GM21423 (cell line): ENCODE results near the gene POLR1A.

ENCODE experiments used
- ATAC-seq: cut with Tn5 transposase; IDR thresholded peaks from one replicate; pipeline ENCODE4 v1.9.1; 2021; ENCODE audit warnings: mild to moderate bottlenecking, moderate library complexity; ENCODE audit not compliant: unreplicated experiment

The POLR1A gene

GRCh38 chr2:86025976-86026743 is 79.5 kb downstream of the POLR1A start:
- ATAC-seq: no peak

- no peak for ATAC-seq
These were observed 80.4 kb downstream of the POLR1A start for GRCh38 chr2:86025229-86025820.

DNA sequence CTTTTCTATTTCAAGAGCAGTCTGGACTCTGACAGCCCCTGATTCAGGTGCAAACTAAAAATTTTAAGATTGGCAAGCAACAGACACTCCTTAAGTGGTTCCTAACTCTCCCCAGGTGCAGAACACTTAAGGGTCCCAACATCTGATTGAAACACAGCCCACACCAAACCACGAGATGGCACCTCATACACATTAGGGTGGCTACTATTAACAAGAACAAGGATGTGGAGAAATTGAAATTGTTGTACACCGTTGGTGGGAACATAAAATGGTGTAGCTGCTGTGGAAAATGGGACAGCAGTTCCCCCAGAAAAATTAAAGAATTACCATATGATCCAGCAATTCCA is 82.3 kb downstream of the POLR1A start:
- no peak for ATAC-seq

- no peak for ATAC-seq
These were observed 82.9 kb downstream of the POLR1A start for GRCh38 chr2:86022661-86023365.

GRCh38 chr2:86021396-86022378 is 84.0 kb downstream of the POLR1A start:
- no peak for ATAC-seq

DNA sequence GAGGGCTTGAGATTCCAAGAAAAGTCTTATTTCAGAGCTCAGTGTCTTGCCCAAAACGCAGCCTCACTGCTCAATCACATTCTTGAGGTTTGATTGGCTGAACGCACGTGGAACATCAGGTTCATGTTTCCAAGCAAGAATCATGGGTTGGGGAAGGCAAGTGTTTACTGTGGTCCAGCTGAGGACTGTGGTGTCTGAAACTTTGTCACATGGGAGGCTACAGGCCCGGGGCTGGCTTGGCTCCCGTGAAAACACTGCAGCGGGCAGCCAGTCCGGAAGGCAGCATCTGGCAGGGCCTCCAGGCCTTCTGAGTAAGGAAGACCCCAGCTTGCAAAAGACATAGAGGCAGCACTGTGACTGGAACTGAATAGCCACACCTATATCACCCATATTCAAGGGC is 84.7 kb downstream of the POLR1A start:
- ATAC-seq: no peak

DNA sequence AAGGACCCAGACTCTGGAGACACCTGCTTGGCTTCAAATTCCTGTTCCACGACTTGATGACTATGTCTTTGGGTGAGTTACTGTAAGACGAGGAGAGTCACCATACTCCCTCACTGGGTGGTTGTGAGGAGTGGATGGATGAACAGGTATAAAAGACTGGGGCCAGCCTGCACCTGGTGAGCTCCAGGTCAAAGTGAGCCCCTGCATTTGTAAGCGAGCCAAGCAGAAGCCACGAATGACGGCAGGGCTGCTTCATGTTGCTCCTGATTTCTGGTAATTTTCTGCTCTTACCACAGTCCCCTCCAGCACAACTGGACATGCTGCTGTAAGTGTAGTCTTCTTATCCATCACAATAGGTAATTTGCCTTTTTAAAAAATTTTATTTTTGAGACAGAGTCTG is 86.6 kb downstream of the POLR1A start:
- no peak for ATAC-seq

DNA sequence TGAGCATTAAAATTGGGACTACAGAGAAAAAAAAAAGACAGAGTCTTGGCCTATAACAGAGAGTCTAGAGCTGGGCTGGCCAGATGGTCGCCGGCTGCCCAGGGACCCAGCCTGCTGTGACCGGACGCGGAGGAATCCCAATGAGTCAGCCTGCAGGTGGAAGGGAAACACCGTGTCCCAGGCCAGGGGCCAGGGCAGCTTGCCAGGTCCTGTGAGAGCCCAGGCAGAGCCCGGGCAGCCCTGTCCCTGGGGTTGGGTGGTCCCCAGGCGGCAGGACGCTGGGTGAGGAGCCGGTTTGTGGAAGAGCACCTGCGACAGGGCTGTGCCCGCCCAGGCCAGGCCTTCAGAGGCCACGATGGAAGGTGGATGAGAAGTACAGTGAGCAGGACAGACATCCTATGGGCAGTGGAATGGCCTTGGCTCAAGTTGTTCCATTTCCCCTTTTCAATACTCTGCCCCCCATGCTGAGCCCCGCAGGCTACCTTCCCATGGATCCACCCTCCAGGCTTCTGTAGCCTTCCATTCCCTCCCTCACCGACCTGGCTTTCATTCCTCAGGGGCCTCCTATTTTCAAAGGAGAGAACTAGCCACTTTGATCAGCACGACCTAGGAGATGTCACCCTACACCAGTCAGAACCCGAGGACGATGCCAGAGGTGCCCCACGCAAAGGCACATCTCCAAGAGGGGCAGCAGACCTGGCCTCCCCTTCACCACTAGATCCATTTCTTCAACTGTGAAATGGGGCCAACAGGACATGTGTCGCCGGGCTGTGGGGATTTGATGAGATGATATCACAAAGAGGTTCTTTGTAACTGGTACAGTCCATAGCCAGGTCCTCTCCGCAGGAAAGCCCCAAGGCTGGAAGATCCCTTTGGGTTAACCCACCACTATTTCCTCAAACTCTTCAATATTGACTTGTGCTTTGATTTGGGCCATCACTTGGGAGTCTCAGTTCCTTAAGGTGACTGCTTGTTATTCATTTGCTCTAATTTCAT is 87.5 kb downstream of the POLR1A start:
- ATAC-seq: no peak

DNA sequence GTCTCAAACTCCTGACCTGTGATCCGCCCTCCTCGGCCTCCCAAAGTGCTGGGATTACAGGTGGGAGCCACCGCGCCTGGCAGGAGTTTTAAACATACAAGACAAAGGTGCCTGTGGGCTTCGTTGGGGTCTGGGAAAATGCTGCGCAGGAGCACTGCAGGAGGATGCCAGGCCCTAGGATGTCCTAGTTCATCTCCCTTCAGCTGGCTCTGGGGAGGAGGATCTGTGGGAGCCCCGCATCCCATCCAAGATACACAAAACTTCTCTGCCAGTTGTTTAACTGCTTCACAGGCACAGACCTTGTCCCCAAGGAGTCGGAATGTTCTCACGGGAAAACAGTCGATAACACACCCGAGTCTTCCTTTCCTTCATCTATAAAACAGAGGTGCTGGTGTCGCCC is 89.1 kb downstream of the POLR1A start:
- ATAC-seq: no peak

- no peak for ATAC-seq
These were observed 90.0 kb downstream of the POLR1A start for GRCh38 chr2:86015699-86016098.

DNA sequence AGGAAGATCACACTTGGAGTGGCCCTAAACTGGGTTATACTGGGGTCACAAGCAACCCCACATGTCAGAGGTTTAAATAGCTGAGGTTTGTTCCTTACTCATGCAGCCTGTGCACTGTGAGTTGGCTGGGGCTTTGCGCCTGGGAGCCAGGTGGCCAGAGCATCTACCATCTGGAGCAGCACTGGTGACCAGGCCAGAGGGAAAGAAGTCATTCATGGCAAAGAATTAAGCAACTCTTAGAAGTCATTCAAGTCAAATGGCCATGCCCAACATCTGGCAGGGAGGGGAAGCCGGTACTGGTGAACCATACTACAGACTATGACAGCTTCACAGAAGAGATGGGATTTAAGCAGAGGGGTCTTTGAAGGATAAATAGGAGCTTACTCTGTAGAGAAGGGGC is 90.7 kb downstream of the POLR1A start:
- ATAC-seq: no peak

DNA sequence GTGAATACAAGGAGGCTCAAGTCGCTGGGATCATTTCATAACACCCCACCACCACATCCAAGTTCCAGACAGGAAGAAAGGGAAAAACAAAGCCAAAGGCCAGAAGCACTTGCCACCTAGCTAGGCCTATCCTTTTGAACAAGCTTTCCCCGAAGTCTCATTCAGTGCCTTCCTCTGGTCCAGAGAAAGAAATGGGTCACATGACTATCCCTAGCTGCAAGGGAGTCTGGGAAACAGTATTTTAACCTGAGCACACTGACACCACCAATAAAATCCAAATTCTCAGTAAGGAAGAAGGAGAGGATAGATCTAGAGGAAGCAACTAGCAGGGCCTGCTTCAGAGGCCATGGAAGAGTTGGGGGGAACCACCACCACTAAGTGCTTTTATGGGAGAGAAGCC is 91.2 kb downstream of the POLR1A start:
- ATAC-seq: no peak

DNA sequence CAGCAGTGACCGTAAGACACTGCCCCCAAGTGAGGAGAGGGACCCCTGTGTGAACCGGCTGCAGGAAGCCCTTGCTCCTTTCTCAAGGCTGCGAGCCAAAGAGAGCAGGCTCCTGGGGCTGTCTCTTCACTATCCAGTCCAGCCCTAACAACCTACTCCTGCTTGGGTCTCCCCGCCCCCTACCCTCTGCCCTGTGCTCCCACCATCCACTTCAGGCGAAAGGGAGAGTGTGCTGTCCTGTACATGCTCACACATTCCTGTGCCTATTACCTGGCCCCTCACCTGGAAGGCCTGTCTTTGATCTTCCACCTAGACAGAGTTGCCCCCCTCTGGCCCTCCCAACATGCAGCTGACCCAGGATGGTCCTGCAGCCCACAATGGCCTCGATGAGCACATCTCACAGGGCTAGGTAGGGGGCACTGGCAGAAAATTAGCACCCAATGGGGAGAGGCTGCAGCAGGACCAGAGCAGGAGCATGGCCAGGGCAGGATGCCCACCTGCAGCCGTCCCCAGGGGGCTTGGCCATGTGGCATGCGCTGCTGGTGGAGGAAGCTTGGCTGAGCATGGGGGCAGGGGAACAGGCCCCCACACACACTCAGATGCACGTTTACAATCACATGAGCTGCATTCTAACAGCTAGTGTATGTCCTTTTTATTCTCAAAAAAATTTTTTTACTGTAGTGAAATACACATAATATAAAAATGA is 93.5 kb downstream of the POLR1A start:
- no peak for ATAC-seq

DNA sequence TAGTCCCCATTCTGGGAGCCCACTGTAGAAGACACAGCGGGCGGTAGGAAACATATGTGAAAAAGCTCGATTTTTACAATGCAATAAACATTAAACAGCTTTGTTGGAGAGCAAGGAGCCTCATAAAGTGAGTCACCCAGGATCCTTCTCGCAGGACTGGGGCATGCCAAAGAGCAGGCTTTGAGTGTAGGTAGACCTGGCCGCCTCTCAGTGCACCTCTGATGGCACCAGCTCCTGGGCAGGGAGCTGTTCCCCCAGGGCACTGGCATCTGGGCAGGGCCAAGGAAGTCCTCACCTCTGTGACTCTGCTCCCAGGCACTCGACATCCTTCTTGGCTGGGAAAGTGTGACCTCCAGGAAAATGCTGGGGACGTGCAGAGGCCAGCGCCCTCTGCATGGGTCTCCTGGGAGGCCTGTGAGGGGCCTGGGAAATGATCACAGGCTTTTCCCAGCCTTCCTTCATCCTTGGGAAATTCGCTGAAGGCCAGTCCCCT is 94.2 kb downstream of the POLR1A start:
- ATAC-seq: no peak

GRCh38 chr2:86010083-86010482 is 95.6 kb downstream of the POLR1A start:
- ATAC-seq: no peak

GRCh38 chr2:86006524-86006923 is 99.2 kb downstream of the POLR1A start:
- no peak for ATAC-seq

DNA sequence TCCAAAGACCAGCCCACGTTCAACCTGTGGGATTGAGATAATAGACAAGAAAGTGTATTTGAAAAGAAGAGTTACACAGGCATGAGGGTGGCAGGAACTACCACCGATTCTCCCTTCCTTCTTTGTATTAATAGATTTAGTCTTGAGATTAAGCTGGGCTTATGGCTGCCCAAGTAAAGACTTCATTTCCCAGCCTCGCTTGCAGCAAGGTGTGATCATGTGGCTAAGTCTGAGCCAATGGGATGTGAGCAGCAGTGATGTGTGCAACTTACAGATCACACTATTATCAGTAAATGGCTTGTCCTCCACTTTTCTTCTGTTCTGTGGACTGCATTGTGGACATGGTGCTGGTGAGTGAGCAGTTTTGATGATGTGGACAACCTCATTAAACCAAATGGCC is 101.7 kb downstream of the POLR1A start:
- ATAC-seq: no peak

DNA sequence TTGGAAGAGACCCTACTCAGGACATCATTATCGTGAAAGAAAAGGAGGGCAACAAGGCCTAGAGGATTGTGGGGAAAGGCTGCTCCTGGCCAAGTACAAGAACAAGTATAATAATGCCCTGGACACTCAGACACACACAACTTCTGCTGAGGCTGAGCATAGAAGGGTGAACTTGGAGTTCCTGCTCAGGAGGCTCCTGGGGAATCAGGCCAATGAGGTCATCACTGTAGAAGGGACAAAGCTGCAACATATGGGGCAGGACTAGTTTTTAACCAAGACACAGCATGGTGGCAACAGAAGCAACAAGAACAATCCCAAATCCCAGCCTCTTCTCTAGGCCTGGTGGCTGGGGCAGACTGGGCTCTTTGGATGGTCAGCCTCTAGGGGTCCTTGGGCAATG is 102.6 kb downstream of the POLR1A start:
- ATAC-seq: no peak

- ATAC-seq: no peak
These were observed 103.3 kb downstream of the POLR1A start for GRCh38 chr2:86002375-86002774.
